HL-60/S4 treated with retinoic acid at 250 ng/mL for 4 days and 3 days (cell line): ENCODE results near the gene MDH2.
"Not testable (repeated sequence)": the region's sequence is repeated elsewhere in the genome, so short reads cannot be mapped to it uniquely, and the experiment has no call there.

ENCODE experiments used
- in situ Hi-C: fragments of 300-500 bp; cut with MboI; formaldehyde crosslinking; loops from 2 replicates; pipeline ENCODE4 v1.7.0; 2022; ENCODE audit warnings: low sequenced_read_pairs

Gene MDH2, protein sequence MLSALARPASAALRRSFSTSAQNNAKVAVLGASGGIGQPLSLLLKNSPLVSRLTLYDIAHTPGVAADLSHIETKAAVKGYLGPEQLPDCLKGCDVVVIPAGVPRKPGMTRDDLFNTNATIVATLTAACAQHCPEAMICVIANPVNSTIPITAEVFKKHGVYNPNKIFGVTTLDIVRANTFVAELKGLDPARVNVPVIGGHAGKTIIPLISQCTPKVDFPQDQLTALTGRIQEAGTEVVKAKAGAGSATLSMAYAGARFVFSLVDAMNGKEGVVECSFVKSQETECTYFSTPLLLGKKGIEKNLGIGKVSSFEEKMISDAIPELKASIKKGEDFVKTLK

DNA sequence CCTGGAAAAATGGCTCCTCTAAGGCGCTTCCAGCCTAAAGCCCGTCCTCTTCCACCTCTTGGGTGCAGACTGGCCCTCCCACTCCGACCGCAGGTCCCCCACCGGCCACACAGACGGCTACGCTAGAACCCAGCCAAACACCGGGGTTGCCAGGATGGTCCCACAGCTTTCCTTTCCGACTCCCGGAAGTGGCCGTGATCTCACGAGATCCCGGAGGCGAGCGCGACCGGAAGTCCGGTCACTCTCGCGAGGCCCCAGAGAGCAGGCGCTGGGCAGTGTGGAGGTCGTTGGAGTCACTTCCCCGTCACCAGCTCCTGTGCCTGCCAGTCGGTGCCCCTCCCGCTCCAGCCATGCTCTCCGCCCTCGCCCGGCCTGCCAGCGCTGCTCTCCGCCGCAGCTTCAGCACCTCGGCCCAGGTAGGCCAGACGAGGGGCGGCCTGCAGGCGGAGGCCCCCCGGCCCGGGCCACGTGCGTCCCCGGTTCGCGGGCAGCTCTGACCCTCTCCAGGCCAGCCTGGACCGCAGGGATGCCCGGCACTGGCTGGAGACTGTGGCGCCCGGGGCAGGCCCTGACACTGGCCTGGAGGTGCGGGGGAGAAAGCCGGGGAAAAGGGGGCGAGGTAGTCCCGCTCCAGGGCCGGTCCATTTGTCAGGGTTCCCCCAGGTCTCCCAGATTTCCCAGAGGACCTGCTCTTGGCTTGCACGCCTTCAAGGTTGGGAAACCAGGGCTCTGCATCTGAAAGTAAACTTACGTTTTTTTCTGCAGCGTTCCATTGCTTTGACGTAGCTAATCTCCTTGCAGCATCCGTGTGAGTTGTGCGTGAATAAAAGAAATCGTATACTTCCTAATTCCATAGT lies at the start of gene MDH2, which contains the start of gene STYXL1:
MDH2 (plus strand) TSS at position 296 of the 857 bp plus-strand sequence; CDS start at position 351, 55 bp downstream.
STYXL1 (minus strand) TSS at position 190 of the 857 bp plus-strand sequence. CDS start 17,477 bp downstream, outside the sequence.
- in situ Hi-C loops = no loop called here

DNA sequence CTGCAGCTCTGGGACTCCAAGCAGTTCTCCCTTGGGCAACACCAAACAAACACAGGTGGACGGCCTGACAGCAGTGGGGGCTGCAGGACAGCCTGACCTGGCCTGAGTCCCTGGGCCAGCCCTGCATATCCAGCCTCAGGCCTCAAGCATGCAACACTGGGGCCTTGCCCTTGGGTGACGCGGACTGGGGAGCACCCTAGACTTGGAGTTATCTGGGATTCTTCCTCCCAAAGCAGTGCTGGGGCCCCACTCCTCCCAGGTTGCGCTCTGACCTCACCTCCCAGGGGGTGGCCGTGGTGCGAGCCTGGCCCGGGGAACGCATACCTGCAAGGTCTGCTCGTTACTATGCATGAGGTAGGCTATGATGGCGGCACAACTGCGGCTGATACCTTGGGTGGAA lies 47.3 kb upstream of the MDH2 start:
- in situ Hi-C loops = loop anchor here (25.0 kb wide), 1 partner anchor 363 kb away; no protein-coding TSS in a partner anchor

DNA sequence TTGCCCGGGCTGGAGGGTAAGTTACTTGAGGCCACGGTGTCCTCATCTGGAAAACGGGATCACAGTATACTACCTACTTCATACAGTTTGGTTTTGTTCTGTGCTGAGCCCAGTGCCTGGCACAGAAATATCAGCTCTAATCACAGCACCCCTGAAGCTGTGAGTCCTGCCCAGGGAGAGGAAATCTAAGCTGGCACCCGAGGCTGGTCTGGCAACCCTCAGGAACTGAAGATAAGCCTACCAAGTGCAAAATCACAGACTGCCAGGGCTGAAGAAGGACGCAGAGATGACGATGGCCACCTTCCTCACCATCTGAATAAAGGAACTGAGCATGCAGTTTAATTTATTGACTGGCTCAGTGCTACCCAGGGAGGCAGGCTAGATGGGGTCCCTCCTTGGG lies 45.8 kb upstream of the MDH2 start:
- in situ Hi-C loops = loop anchor here (25.0 kb wide), 1 partner anchor 365 kb away; no protein-coding TSS in a partner anchor

DNA sequence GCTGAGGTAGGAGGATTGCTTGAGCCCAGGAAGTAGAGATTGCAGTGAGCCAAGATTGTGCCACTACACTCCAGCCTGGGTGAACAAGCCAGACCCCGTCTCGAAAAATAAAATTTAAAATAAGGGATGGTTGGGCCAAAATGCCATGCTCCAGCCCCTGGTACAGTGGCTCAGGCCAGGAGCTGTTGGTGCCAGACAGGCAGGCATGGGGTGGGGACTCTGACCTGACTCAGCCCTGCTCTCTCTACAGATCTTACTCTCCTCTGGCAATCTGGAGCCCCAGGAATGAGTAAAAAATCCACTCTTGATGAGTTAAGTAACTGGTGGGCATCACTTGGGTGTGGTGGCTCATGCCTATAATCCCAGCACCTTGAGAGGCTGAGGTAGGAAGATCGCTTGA lies 45.1 kb upstream of the MDH2 start:
- in situ Hi-C loops = loop anchor here (25.0 kb wide), 1 partner anchor 366 kb away; no protein-coding TSS in a partner anchor

DNA sequence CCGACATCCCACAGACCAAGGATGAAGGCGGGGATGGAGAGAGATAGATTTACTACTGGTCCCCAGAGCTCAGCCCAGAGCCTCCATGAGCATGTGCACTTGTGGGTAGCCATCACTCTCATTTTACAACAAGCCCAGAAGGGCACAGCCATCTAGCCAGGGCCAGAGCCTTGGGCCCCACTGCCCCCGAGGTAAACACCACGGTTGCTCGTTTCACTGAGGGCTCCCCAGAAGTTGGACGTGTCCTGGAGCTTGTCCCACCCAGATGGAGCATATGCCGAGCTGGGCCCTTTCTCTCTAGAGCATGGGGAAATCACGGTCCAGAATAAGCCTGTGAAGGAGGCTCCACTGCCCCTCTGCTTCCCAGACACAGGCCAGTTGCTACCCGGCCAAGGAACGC lies 44.6 kb upstream of the MDH2 start:
- in situ Hi-C loops = loop anchor here (25.0 kb wide), 1 partner anchor 366 kb away; no protein-coding TSS in a partner anchor

DNA sequence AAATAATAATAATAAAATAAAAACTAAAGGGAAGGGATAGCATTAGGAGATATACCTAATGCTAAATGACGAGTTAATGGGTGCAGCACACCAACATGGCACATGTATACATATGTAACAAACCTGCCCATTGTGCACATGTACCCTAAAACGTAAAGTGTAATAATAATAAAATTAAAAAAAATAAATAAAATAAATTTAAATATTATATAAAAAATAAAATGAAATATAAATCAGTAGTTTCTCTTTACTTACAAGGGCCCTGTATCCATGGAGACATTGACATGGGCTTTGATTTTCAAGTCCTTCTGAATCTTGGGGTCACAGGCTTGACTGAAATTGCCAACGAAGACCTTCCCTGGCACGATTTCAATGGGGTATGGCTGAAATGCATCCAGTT lies 42.9 kb upstream of the MDH2 start:
- in situ Hi-C loops = loop anchor here (25.0 kb wide), 1 partner anchor 368 kb away; no protein-coding TSS in a partner anchor

DNA sequence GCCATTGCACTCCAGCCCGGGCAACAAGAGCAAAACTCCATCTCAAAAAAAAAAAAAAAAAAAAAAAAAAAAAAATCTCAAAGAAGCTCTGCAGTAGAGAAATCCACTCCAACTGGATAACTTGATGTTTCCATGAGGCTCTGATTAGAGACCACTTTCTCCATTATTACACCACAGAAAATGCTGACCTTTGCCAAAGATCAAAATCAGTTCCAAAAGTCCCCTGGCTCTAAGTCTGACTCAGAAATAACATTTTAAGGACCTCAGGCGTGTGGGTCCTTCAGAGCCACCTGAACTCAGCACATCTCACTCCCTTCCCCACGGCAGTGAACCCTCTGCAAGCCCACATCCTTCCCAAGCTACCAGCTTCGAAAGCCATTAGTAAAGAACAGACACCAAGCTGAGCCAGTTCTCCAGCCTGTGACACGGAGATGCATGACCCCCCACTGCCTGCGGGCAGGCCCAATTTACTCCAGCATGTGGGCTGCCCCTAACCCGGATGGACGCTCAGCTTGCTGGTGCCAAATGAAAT lies 39.7 kb upstream of the MDH2 start:
- in situ Hi-C loops = loop anchor here (25.0 kb wide), 1 partner anchor 371 kb away; no protein-coding TSS in a partner anchor

DNA sequence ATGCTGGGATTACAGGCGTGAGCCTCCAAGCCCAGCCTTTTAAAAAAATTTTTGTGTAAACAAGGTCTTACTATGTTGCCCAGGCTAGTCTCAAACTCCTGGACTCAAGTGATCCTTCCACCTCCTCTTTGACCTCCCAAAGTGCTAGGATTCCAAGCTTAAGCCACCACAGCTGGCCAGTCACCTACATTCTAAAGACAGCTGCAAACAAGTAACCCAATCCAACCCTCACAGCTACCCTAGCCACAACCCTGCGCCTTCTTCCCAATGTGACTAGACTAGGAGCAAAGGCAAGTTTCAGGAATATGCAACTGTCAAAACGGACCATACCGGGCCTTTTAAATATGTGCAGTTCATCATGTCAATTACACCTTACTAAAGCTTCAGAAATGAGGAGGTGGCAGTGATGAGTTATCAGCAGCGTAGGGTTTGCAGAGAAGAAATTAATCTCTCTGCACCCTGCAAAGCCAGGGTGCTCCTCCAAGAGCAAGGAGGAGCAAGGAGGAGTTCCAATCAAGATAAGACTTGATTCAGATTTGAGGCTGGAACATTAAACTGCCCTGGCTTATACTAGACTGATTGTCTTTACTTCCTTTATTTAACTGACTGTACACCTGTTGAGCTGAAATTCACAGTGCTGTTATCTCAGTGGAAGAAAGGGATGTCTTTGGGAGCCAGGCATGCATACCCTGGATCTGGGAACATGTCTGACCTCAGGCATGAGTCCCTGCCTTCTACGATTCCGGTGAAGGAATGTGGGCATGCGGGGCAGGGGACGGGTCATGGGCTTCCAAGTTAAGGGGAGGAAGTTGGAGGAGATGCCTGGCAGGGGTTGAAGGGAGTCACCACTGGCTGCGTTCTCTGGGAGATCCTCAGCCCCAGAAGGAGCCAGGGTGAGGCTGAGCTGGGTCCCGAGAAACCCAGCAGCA lies 38.0 kb upstream of the MDH2 start:
- in situ Hi-C loops = loop anchor here (25.0 kb wide), 1 partner anchor 373 kb away; no protein-coding TSS in a partner anchor

DNA sequence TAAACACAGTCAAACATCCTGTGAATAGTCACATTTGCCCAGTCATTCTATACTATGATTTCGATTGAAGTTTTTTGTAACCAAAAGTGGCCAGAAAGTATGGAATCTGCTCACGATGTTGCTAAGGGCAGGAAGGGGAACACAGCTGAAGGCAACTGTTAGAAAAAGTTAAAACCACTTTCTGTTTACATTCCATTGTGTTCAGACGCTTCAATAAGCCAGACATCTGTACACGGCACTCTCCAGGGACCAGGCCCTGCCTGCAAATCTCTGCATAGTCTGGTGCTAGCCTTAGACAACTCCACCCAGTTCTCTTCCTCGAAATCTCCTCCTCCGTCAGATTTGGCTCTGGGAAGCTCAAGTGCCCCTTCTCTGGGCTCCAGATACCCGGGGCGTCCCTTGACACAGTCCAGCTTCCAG lies 36.5 kb upstream of the MDH2 start:
- in situ Hi-C loops = loop anchor here (25.0 kb wide), 1 partner anchor 374 kb away; no protein-coding TSS in a partner anchor

DNA sequence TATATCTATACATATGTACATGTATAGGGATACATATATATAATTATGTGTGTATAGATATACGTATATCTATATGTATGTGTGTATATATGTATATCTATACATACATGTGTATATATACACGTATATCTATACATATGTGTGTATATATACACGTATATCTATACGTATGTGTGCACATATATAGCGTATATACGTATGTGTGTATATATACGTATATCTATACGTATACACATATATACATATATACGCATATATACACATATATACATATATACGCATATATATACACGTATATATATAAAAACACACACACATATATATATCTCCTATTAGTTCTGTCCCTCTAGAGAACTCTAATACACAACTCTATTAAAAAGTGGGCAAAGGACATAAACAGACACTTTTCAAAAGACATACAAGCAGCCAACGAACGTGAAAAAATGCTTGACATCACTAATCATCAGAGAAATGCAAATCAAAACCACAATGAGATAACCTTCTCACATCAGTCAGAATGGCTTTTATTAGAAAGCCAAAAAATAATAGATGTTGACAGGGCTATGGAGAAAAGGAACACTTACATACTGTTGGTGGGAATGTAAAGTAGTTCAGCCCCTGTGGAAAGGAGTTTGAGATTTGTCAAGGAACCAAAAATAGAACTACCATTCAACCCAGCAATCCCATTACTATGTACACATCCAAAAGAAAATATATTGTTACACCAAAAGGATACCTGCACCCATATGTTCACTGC lies 31.5 kb upstream of the MDH2 start:
- in situ Hi-C loops = loop anchor here (25.0 kb wide), 1 partner anchor 379 kb away; no protein-coding TSS in a partner anchor

DNA sequence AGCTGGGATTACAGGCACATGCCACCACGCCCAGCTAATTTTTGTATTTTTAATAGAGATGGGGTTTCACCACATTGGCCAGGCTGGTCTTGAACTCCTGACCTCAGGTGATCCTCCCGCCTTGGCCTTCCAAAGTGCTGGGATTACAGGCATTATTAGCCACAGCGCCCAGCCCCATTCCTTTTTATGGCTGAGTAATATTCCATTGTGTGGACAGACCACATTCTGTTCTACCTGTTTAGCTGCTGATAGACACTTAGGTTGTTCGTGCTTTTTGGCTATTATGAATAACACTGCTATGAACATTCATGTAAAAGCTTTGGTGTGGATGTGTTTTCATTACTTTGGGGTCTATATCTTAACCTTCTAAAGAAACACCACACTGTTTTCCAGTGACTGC lies 29.4 kb upstream of the MDH2 start:
- in situ Hi-C loops = loop anchor here (25.0 kb wide), 1 partner anchor 381 kb away; no protein-coding TSS in a partner anchor

DNA sequence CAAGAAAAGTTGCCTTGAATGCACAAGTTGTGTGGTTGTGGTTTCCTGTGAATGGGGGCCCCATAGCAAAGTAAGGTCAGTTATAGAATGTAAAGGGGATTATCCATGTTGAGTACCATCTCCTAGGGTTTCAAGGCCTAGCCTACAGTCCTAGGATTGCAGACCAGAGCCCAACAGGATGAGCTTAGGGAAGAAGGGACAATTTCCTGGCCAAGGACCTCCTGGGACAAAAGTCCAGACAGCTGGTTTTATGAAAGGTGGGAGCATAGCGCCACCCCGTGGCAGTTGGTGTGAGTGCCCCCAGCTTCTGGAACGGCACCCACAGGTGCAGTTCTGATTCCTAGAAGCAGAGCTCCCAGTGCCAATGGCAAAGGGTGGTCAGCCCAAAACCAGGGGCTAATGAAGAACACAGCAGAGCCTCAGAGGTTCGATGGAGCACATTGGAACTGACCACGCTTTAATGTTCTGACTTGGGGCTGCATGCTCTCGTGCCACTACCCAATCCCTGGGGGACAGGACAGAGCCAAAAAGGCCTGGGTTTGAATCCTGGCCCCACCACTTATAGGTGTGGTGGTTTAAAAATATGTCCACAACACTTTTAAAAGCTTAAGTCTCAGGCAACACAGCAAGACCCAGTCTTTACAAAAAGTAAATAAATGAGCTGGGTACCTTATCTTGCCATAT lies 27.7 kb upstream of the MDH2 start:
- in situ Hi-C loops = loop anchor here (25.0 kb wide), 1 partner anchor 383 kb away; no protein-coding TSS in a partner anchor

DNA sequence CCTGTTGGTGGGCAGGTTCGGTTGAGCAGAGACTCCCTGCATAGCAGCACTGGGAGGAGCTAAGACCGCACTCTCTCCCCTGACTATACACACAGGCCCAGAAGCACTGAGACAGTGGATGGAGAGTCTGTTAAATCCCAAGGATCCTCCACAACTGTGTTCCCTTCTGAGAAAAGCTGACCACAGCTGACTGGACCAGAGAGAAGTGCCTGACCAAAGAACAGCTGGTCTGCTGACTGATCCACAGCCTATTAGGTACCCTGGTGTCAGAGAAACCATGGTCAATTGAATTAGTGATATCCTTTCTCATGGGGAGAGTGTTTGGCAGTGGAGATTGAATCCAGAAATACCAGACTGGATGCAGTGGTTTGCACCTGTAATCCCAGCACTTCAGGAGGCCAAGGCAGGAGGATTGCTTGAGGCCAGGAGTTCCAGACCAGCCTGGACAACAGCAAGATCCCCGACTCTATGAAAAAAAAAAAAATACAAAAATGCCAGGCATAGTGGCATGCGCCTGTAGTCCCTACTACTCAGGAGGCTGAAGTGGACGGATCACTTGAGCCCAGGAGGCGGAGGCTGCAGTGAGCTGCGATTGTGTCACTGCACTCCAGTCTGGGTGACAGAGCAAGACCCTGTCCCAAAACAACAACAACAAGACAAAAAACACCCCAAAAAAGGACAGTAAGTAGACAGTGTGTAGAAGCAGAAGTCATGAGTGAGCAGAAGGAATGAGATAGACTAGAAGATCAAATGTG lies 25.7 kb upstream of the MDH2 start:
- in situ Hi-C loops = loop anchor here (25.0 kb wide), 1 partner anchor 385 kb away; no protein-coding TSS in a partner anchor

DNA sequence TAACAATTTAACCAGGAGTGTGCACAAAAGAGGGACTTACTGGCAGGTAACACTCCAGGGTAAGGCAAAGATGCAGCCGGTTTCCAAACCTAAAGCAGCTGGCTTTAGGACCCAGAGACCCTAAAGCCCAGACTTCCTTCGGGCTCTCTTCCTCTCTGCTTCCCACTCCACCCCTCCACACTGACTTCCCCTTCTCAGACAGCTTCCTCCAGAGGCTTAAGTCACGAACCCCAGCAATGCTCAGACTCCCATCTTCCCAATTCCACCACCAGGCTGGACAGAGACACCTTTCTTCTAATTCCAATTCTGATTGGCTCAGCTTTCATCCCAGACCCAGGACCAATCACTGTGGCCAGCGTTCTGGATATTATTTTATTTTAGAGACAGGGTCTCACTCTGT lies 24.9 kb upstream of the MDH2 start:
- in situ Hi-C loops = loop anchor here (25.0 kb wide), 1 partner anchor 386 kb away; no protein-coding TSS in a partner anchor

DNA sequence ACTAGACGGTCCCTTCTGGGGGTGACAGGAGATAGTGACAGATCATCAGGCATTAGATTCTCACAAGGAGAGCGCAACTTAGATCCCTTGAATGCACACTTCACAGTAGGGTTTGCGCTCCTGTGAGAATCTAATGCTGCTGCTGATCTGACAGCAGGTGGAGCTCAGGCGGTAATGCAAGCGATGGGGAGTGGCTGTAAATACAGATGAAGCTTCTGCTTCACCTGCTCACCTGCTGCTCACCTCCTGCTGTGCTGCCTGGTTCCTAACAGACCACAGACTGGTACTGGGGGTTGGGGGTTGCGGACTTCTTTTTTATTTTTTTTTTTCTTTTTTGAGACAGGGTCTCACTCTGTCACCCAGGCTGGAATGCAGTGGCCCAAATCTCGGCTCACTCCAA lies 18.2 kb upstream of the MDH2 start:
- in situ Hi-C loops = not testable (repeated sequence)

DNA sequence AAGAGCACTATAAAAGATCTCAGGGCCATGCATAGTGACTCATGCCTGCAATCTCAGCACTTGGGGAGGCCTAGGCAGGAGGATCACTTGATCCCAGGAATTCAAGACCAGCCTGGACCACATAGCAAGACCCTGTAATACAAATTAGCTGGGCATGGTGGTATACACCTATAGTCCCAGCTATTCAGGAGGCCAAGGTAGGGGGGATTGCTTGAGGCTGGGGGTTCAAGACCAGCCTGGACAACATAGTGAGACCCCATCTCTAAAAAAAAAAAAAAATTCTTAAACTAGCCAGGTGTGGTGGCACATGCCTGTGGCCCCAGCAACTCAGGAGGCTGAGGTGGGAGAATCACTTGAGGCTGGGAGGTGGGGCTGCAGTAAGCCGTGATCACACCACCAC lies 15.9 kb upstream of the MDH2 start:
- in situ Hi-C loops = no loop called here

DNA sequence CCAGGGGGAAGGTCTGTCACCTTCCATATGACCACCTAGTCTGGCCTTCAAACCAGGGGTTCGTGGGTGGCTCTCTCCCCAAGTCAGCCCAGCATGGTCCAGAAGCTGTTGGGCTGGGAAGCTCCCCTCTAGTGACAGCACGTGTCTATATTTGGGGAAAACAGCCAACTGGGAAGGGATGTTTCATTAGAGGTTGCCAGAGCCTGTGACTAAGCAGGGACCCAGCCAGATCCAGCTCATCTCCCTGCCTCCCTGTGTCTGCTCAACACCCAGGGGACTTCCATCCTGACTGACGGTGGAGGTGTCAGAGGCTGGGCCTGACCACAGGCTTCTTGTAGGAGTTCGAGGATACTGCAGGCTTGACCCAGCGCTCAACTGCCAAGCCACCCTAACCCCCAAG lies 10.6 kb upstream of the MDH2 start:
- in situ Hi-C loops = no loop called here

DNA sequence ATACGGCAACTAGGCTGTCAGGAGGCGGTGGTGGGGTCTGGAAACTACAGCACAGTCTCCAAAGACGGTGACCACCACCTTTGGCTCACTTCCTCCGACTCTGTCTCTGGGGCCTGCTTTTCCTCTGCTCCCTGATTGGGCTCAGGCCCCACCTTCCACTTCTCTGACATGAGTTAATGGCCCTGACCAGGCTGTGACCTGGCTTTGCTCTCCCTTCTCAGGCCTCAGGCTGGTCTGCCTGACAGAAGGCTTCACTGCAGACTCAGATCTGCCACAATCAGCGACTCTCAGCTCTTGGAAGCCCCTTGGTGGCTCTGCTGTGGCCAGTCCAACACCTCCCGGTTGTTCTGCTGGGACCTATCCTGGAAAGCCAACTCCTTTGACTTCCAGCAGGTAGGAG lies 7.8 kb upstream of the MDH2 start:
- in situ Hi-C loops = no loop called here
